H1 (cell line): ENCODE data around the gene C1orf21. TPM values are rescaled to one million over a fixed set of nuclear protein-coding genes. Genes with fewer than 3 reads are reported as not detected.

Experiments
- CTCF ChIA-PET: fragments of 300-600 bp; sonication (Branson Sonifier 250); formaldehyde crosslinking; loops from one replicate; lab custom pipeline; 2021; ENCODE audit not compliant: partially characterized antibody; lab: Charles Lee
- POLR2A ChIA-PET: fragments of 300-600 bp; sonication (Branson Sonifier 250); formaldehyde crosslinking; loops from one replicate; lab custom pipeline; 2021; ENCODE audit warnings: inconsistent platforms; ENCODE audit not compliant: partially characterized antibody; lab: Charles Lee
- DNase-seq, 2 experiments: peaks; one replicate each; pipeline versions ENCODE4 v3.0.0 to v3.0.0-alpha.2; 2010 to 2022; ENCODE audit warnings: low spot score in 2 of 2, low read depth in 1 of 2, mixed read lengths in 1 of 2
- FAIRE-seq: peaks from 2 replicates; lab custom pipeline; 2011; peaks lifted over from hg19 to GRCh38; lab: Jason Lieb, UNC
- H2AFZ ChIP-seq: 2 replicates; pipeline ENCODE4 v1.8.1; 2012; ENCODE audit warnings: low read length, inconsistent platforms
- H2AK5ac ChIP-seq: 2 replicates; pipeline ENCODE4 v1.6.1; 2013; ENCODE audit warnings: low read depth, low read length
- H2BK120ac ChIP-seq: replicated peaks from 2 replicates; pipeline ENCODE3; 2013; ENCODE audit warnings: low read depth, low read length, inconsistent platforms
- H2BK12ac ChIP-seq: 2 replicates; pipeline ENCODE4 v1.6.1; 2013; ENCODE audit warnings: low read depth, low read length
- H2BK15ac ChIP-seq: 2 replicates; pipeline ENCODE4 v1.6.1; 2013; ENCODE audit warnings: low read length
- H2BK20ac ChIP-seq: 2 replicates; pipeline ENCODE4 v1.6.1; 2013; ENCODE audit warnings: low read length
- H2BK5ac ChIP-seq: 2 replicates; pipeline ENCODE4 v1.6.1; 2013; ENCODE audit warnings: low read depth, low read length
- H3K14ac ChIP-seq: 2 replicates; pipeline ENCODE4 v1.6.1; 2013; ENCODE audit warnings: inconsistent platforms; ENCODE audit not compliant: insufficient read length
- H3K18ac ChIP-seq: 2 replicates; pipeline ENCODE4 v1.6.1; 2013; ENCODE audit warnings: low read length; ENCODE audit errors: extremely low read depth
- H3K23ac ChIP-seq: 2 replicates; pipeline ENCODE4 v1.6.1; 2013; ENCODE audit warnings: inconsistent platforms; ENCODE audit not compliant: insufficient read length
- H3K23me2 ChIP-seq: 2 replicates; pipeline ENCODE4 v1.6.1; 2013; ENCODE audit warnings: low read depth, low read length
- H3K27ac ChIP-seq: 2 replicates; pipeline ENCODE4 v1.6.1; 2011; ENCODE audit warnings: low read depth, low read length, inconsistent platforms
- H3K27me3 ChIP-seq, 4 experiments: replicated peaks in 1 of 4; 1 replicate in 1 of 4; 2 replicates in 3 of 4; pipeline versions ENCODE4 v1.6.1 to v1.8.1; 2011 to 2013; ENCODE audit warnings: low read length in 3 of 4, mild to moderate bottlenecking in 3 of 4, inconsistent platforms in 2 of 4, mixed read lengths in 2 of 4, moderate library complexity in 1 of 4; ENCODE audit not compliant: control insufficient read depth in 3 of 4, insufficient read depth in 3 of 4; ENCODE audit errors: extremely low read depth in 1 of 4
- H3K36me3 ChIP-seq, 4 experiments: 2 replicates each; pipeline versions ENCODE4 v1.6.1 to v1.8.1; 2011 to 2013; ENCODE audit warnings: mild to moderate bottlenecking in 4 of 4, low read length in 3 of 4, moderate library complexity in 2 of 4, control low read depth in 1 of 4, inconsistent platforms in 1 of 4; ENCODE audit not compliant: insufficient read depth in 4 of 4, control insufficient read depth in 2 of 4
- H3K4ac ChIP-seq: replicated peaks from 2 replicates; pipeline ENCODE3; 2013; ENCODE audit warnings: low read length, low read depth, mixed read lengths, inconsistent platforms; ENCODE audit not compliant: insufficient read length
- H3K4me1 ChIP-seq, 4 experiments: replicated peaks in 1 of 4; 1 replicate in 1 of 4; 2 replicates in 3 of 4; pipeline versions ENCODE4 v1.6.1 to v1.8.1; 2011 to 2013; ENCODE audit warnings: low read length in 3 of 4, inconsistent platforms in 2 of 4, mixed read lengths in 1 of 4; ENCODE audit not compliant: insufficient read depth in 4 of 4, control insufficient read depth in 3 of 4
- H3K4me2 ChIP-seq, 2 experiments: 2 replicates each; pipeline versions ENCODE4 v1.6.1 to v1.8.1; 2011 to 2013; ENCODE audit warnings: low read depth in 2 of 2, low read length in 2 of 2, control low read depth in 1 of 2, inconsistent platforms in 1 of 2, mild to moderate bottlenecking in 1 of 2; ENCODE audit not compliant: insufficient read depth in 1 of 2
- H3K4me3 ChIP-seq, 4 experiments: fragments of 200-600, 300-600 bp in 1 of 4; sonication (generic), shearing (Covaris generic), sonication (Bioruptor Twin) in 1 of 4; 2 replicates each; pipeline versions ENCODE4 v1.5.1 to v1.8.1; 2011 to 2016; ENCODE audit warnings: low read length in 4 of 4, low read depth in 3 of 4, control low read depth in 2 of 4, inconsistent platforms in 2 of 4, mild to moderate bottlenecking in 2 of 4, mixed read lengths in 1 of 4, moderate library complexity in 1 of 4; ENCODE audit not compliant: insufficient read depth in 2 of 4; ENCODE audit errors: extremely low read depth in 1 of 4
- H3K56ac ChIP-seq: replicated peaks from 2 replicates; pipeline ENCODE3; 2013; ENCODE audit warnings: low read depth, mild to moderate bottlenecking, mixed read lengths, low read length, inconsistent platforms; ENCODE audit not compliant: insufficient read length
- H3K79me1 ChIP-seq: 2 replicates; pipeline ENCODE4 v1.6.1; 2013; ENCODE audit warnings: low read depth, low read length, control low read depth
- H3K79me2 ChIP-seq, 2 experiments: 2 replicates each; pipeline versions ENCODE4 v1.6.1 to v1.8.1; 2012 to 2013; ENCODE audit warnings: low read length in 2 of 2, mild to moderate bottlenecking in 2 of 2, inconsistent platforms in 1 of 2; ENCODE audit not compliant: insufficient read depth in 2 of 2, control insufficient read depth in 1 of 2
- H3K9ac ChIP-seq, 4 experiments: replicated peaks in 1 of 4; 1 replicate in 1 of 4; 2 replicates in 3 of 4; pipeline versions ENCODE4 v1.6.1 to v1.8.1; 2011 to 2013; ENCODE audit warnings: low read depth in 3 of 4, low read length in 3 of 4, control low read depth in 2 of 4, mild to moderate bottlenecking in 2 of 4, moderate library complexity in 2 of 4, inconsistent platforms in 1 of 4; ENCODE audit errors: extremely low read depth in 1 of 4
- H3K9me3 ChIP-seq, 2 experiments: 2 replicates each; pipeline versions ENCODE4 v1.6.1 to v1.8.1; 2012 to 2013; ENCODE audit warnings: mild to moderate bottlenecking in 2 of 2, moderate library complexity in 2 of 2, control low read depth in 1 of 2, inconsistent platforms in 1 of 2, low read depth in 1 of 2, low read length in 1 of 2, mixed read lengths in 1 of 2; ENCODE audit not compliant: insufficient read depth in 2 of 2
- H4K20me1 ChIP-seq, 2 experiments: replicated peaks in 1 of 2; 2 replicates each; pipeline versions ENCODE3 to v1.8.1; 2011 to 2013; ENCODE audit warnings: inconsistent platforms in 2 of 2, low read length in 2 of 2, mild to moderate bottlenecking in 1 of 2; ENCODE audit not compliant: insufficient read depth in 2 of 2, control insufficient read depth in 1 of 2
- H4K5ac ChIP-seq: 2 replicates; pipeline ENCODE4 v1.6.1; 2013; ENCODE audit warnings: low read length, low read depth, mixed read lengths, inconsistent platforms; ENCODE audit not compliant: insufficient read length
- H4K8ac ChIP-seq: 2 replicates; pipeline ENCODE4 v1.8.0; 2013; ENCODE audit warnings: mild to moderate bottlenecking, moderate library complexity, low read length, inconsistent platforms; ENCODE audit not compliant: insufficient read depth; ENCODE audit errors: extremely low read depth
- H4K91ac ChIP-seq: replicated peaks from 2 replicates; pipeline ENCODE3; 2013; ENCODE audit warnings: low read length, mixed read lengths, inconsistent platforms; ENCODE audit not compliant: insufficient read length
- WGBS, 2 experiments: shearing (Covaris generic) in 1 of 2; methylation state at CpG; one replicate each; pipeline versions ENCODE4 v1.1.6 to v1.1.7; 2013 to 2015; ENCODE audit warnings: low lambda C conversion rate in 2 of 2, mixed read lengths in 2 of 2, inconsistent platforms in 1 of 2, low coverage in 1 of 2, missing lambda C conversion rate in 1 of 2; ENCODE audit not compliant: insufficient replicate concordance in 2 of 2, insufficient coverage in 1 of 2, insufficient read length in 1 of 2; ENCODE audit errors: extremely low coverage in 1 of 2, missing lambda C conversion rate in 1 of 2; 5-methylcytosine and 5-hydroxymethylcytosine counted together
- polyA plus RNA-seq, 7 experiments: library from polyadenylated mRNA; depleted of rRNA in 3 of 7; stranded (reverse) in 5 of 7; unstranded in 2 of 7; fragments of >200 nt in 5 of 7; fragments of 200-250 nt in 2 of 7; gene quantifications; 1 replicate in 5 of 7; 2 replicates in 1 of 7; 4 replicates in 1 of 7; pipeline versions ENCODE4 v1.2.1 to v1.2.3, GENCODE V29; 2011 to 2013; ENCODE audit warnings: missing spikeins in 2 of 7, mixed read lengths in 2 of 7
- total RNA-seq: library from RNA; stranded (reverse); fragmentation: NEBNext Ultra II Directional; extraction: Animal tissue kit (Norgen Biotek cat#: 25700); gene quantifications from 2 replicates; pipeline ENCODE4 v1.2.1, GENCODE V29; 2021
- TF ChIP-seq, protein P1 (sequence below): fragments of 300-600 bp; sonication (generic); IDR thresholded peaks from 2 replicates; pipeline ENCODE4 v1.7.1; 2012; ENCODE audit warnings: low read length, moderate library complexity, mild to moderate bottlenecking, inconsistent platforms; ENCODE audit not compliant: insufficient replicate concordance

Gene C1orf21
- total and polyA plus RNA-seq, 2 of the 8 experiments (the other 6 are each of a cell fraction or from before 2014, with no cell fraction given): 16.6 to 51.0 TPM

DNA sequence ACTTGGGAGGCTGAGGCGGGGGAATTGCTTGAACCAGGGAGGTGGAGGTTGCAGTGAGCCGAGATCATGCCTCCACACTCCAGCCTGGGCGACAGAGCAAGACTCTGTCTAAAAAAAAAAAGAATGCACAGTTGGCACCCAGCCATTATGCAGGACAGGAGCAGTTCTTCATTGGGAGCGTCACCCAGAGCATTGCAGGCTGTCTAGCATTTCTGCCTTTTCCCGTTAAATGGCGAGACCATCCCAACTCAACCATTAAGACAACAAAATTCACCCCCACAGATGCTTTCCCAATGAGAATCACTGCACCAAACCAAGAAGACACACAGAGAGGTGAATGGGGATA lies 262.0 kb downstream of the C1orf21 start:
- FAIRE-seq (no peak), DNase-seq (peak in 1 of 2 experiments; percentile 22)
- CTCF ChIA-PET: no interaction called here
- Histone ChIP-seq H3K27me3 (no peaks in the 10 kb centered on the region), H3K4me1 (no peaks in the 10 kb centered on the region), H3K18ac (no peak overlapping the region), H3K56ac (no peak overlapping the region), H3K4me2 (no peak overlapping the region), H2BK15ac (no peak overlapping the region), H3K9ac (no peak overlapping the region), H2BK20ac (no peak overlapping the region), H3K14ac (no peak overlapping the region), H4K91ac (no peak overlapping the region), H3K23ac (no peak overlapping the region), H3K4ac (no peak overlapping the region), H3K9me3 (no peaks in the 10 kb centered on the region; a peak in 1 of 4 replicates), H2BK5ac (no peak overlapping the region), H2AK5ac (no peak overlapping the region), H3K4me3 (no peak overlapping the region), H4K5ac (no peak overlapping the region), H4K20me1 (no peaks in the 10 kb centered on the region), H4K8ac (no peak overlapping the region), H3K23me2 (no peaks in the 10 kb centered on the region), H2BK12ac (no peak overlapping the region), H3K79me1 (no peaks in the 10 kb centered on the region), H3K79me2 (no peaks in the 10 kb centered on the region), H3K27ac (no peak overlapping the region), H3K36me3 (no peaks in the 10 kb centered on the region), H2BK120ac (no peak overlapping the region), H2AFZ (no peak overlapping the region)
- 84% methylated on average over 5 of the region's 6 CpGs; no CpG with 5 or more reads in 1 of the 2 experiments for WGBS, 2 experiments
- POLR2A ChIA-PET: no interaction called here
- TF ChIP-seq, protein P1, sequence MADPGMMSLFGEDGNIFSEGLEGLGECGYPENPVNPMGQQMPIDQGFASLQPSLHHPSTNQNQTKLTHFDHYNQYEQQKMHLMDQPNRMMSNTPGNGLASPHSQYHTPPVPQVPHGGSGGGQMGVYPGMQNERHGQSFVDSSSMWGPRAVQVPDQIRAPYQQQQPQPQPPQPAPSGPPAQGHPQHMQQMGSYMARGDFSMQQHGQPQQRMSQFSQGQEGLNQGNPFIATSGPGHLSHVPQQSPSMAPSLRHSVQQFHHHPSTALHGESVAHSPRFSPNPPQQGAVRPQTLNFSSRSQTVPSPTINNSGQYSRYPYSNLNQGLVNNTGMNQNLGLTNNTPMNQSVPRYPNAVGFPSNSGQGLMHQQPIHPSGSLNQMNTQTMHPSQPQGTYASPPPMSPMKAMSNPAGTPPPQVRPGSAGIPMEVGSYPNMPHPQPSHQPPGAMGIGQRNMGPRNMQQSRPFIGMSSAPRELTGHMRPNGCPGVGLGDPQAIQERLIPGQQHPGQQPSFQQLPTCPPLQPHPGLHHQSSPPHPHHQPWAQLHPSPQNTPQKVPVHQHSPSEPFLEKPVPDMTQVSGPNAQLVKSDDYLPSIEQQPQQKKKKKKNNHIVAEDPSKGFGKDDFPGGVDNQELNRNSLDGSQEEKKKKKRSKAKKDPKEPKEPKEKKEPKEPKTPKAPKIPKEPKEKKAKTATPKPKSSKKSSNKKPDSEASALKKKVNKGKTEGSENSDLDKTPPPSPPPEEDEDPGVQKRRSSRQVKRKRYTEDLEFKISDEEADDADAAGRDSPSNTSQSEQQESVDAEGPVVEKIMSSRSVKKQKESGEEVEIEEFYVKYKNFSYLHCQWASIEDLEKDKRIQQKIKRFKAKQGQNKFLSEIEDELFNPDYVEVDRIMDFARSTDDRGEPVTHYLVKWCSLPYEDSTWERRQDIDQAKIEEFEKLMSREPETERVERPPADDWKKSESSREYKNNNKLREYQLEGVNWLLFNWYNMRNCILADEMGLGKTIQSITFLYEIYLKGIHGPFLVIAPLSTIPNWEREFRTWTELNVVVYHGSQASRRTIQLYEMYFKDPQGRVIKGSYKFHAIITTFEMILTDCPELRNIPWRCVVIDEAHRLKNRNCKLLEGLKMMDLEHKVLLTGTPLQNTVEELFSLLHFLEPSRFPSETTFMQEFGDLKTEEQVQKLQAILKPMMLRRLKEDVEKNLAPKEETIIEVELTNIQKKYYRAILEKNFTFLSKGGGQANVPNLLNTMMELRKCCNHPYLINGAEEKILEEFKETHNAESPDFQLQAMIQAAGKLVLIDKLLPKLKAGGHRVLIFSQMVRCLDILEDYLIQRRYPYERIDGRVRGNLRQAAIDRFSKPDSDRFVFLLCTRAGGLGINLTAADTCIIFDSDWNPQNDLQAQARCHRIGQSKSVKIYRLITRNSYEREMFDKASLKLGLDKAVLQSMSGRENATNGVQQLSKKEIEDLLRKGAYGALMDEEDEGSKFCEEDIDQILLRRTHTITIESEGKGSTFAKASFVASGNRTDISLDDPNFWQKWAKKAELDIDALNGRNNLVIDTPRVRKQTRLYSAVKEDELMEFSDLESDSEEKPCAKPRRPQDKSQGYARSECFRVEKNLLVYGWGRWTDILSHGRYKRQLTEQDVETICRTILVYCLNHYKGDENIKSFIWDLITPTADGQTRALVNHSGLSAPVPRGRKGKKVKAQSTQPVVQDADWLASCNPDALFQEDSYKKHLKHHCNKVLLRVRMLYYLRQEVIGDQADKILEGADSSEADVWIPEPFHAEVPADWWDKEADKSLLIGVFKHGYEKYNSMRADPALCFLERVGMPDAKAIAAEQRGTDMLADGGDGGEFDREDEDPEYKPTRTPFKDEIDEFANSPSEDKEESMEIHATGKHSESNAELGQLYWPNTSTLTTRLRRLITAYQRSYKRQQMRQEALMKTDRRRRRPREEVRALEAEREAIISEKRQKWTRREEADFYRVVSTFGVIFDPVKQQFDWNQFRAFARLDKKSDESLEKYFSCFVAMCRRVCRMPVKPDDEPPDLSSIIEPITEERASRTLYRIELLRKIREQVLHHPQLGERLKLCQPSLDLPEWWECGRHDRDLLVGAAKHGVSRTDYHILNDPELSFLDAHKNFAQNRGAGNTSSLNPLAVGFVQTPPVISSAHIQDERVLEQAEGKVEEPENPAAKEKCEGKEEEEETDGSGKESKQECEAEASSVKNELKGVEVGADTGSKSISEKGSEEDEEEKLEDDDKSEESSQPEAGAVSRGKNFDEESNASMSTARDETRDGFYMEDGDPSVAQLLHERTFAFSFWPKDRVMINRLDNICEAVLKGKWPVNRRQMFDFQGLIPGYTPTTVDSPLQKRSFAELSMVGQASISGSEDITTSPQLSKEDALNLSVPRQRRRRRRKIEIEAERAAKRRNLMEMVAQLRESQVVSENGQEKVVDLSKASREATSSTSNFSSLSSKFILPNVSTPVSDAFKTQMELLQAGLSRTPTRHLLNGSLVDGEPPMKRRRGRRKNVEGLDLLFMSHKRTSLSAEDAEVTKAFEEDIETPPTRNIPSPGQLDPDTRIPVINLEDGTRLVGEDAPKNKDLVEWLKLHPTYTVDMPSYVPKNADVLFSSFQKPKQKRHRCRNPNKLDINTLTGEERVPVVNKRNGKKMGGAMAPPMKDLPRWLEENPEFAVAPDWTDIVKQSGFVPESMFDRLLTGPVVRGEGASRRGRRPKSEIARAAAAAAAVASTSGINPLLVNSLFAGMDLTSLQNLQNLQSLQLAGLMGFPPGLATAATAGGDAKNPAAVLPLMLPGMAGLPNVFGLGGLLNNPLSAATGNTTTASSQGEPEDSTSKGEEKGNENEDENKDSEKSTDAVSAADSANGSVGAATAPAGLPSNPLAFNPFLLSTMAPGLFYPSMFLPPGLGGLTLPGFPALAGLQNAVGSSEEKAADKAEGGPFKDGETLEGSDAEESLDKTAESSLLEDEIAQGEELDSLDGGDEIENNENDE: no peak
